Ovary (tissue), 9 donors: ENCODE measurements around the gene DYNLT2. TPM values are rescaled to one million over a fixed set of nuclear protein-coding genes. Genes with fewer than 3 reads are reported as not detected.

Experiments
- DNase-seq, 5 donors: peaks; one replicate each; pipeline ENCODE4 v3.0.0-alpha.2; 2019 to 2020
- H3K27ac ChIP-seq, 2 donors: fragments of 200-600 bp; one replicate each; pipeline versions ENCODE4 v1.5.1 to v1.8.0; 2019 to 2022
- H3K27me3 ChIP-seq: fragments of 200-600 bp; one replicate; pipeline ENCODE4 v1.8.0; 2022
- H3K36me3 ChIP-seq: fragments of 200-600 bp; sonication (generic); one replicate; pipeline ENCODE4 v1.5.1; 2019
- H3K4me1 ChIP-seq: one replicate; pipeline ENCODE4 v1.8.1; 2013; ENCODE audit warnings: mild to moderate bottlenecking, moderate library complexity; ENCODE audit not compliant: insufficient read depth
- H3K4me3 ChIP-seq: fragments of 200-600 bp; sonication (generic); one replicate; pipeline ENCODE4 v1.5.1; 2017
- H3K9me3 ChIP-seq, 2 donors: fragments of 200-600 bp in 1 of 2; sonication (generic) in 1 of 2; one replicate each; pipeline versions ENCODE4 v1.5.1 to v1.8.1; 2013 to 2019; ENCODE audit warnings: mild to moderate bottlenecking in 1 of 2, moderate library complexity in 1 of 2
- EP300 ChIP-seq: sonication (generic); formaldehyde crosslinking; IDR thresholded peaks from one replicate; pipeline ENCODE4 v1.6.1; 2017; ENCODE audit warnings: antibody characterized with exemption
- POLR2A ChIP-seq: fragments of 450-650 bp; IDR thresholded peaks from one replicate; pipeline ENCODE4 v1.6.1; 2017; ENCODE audit warnings: antibody characterized with exemption, mild to moderate bottlenecking, moderate library complexity
- WGBS, 3 donors: extraction: QIAGEN DNeasy Blood & Tissue Kit in 1 of 3; methylation state at CpG; one replicate each; pipeline versions ENCODE4 v1.1.5 to v1.1.7; 2013 to 2017; 5-methylcytosine and 5-hydroxymethylcytosine counted together
- intact Hi-C, 4 donors: fragments of 100-400 bp; cut with DNase I; formaldehyde crosslinking; loops; one replicate each; pipeline versions ENCODE4 v1.11.0 to v1.15.1; 2022 to 2023
- polyA plus RNA-seq, 2 donors: library from polyadenylated mRNA; stranded (reverse); fragments of 200-250 nt in 1 of 2; fragments of 350-450 nt in 1 of 2; fragmentation: Illumina TruSeq in 1 of 2; extraction: RNeasy Lipid Tissue Mini Kit (QIAGEN cat#74804) in 1 of 2; gene quantifications; one replicate each; pipeline ENCODE4 v1.2.3, GENCODE V29; 2013 to 2014
- total RNA-seq, 7 donors: library from RNA; depleted of rRNA in 2 of 7; stranded (reverse); fragments of >200 nt in 2 of 7; fragmentation: NEBNext Ultra II Directional in 3 of 7; extraction: Animal tissue kit (Norgen Biotek cat#: 25700) in 3 of 7; gene quantifications; one replicate each; pipeline versions ENCODE4 v1.1.0 to v1.2.4, GENCODE V29; 2016 to 2023
- TF ChIP-seq, protein P1 (sequence below), 3 donors: fragments of 450-650 bp in 2 of 3; fragments of 200-600 bp in 1 of 3; IDR thresholded peaks; one replicate each; pipeline versions ENCODE4 v1.5.1 to v1.8.0; 2016 to 2022; ENCODE audit warnings: antibody characterized with exemption in 3 of 3, mild to moderate bottlenecking in 1 of 3
- donor health status: DM: no; HTN: no; CAD: no; lungs with moderate emphysema.
- donor health status: DM: no; HTN: no; CAD: no.
- donor health status: Bipolar disorder and iron deficiency.
- donor health status: DM: yes; HTN: yes; CAD: no.
- donor health status: DM: no; HTN: no; CAD: no.
- donor health status: DM: yes; HTN: yes; CAD: no.

The DYNLT2 gene
- total and polyA plus RNA-seq, 9 donors: 1.7 to 4.6 (median 3.1) TPM

DNA sequence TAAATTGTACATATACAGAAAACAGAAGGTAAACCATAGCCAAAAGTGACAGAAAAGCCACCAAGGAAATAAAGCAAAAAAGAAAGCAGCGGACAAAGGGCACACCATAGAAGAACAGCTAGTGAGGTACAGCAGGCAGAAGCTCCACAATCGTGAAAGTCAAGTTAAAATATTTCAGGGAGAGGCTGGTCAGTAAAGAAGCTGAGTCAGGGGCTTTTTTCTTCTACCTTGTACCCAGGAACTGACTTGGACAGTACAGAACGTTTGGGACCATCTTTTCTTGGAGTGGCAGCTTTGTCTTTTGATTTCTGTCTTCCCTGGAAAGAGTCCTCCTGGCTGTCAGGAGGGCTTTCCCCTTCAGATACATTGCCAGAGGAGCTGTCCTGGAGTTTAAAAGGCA, 41.4 kb downstream of the DYNLT2 start:
- Histone ChIP-seq H3K4me1 (no peaks in the 10 kb centered on the region), H3K27ac (no peak overlapping the region), H3K9me3 (no peaks in the 10 kb centered on the region), H3K4me3 (no peak overlapping the region), H3K27me3 (no peaks in the 10 kb centered on the region), H3K36me3 (no peaks in the 10 kb centered on the region)
- WGBS, 3 donors: 74 to 80% (median 75%) methylated on average over 3 of the region's 3 CpGs
- TF ChIP-seq, protein P1, sequence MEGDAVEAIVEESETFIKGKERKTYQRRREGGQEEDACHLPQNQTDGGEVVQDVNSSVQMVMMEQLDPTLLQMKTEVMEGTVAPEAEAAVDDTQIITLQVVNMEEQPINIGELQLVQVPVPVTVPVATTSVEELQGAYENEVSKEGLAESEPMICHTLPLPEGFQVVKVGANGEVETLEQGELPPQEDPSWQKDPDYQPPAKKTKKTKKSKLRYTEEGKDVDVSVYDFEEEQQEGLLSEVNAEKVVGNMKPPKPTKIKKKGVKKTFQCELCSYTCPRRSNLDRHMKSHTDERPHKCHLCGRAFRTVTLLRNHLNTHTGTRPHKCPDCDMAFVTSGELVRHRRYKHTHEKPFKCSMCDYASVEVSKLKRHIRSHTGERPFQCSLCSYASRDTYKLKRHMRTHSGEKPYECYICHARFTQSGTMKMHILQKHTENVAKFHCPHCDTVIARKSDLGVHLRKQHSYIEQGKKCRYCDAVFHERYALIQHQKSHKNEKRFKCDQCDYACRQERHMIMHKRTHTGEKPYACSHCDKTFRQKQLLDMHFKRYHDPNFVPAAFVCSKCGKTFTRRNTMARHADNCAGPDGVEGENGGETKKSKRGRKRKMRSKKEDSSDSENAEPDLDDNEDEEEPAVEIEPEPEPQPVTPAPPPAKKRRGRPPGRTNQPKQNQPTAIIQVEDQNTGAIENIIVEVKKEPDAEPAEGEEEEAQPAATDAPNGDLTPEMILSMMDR (IDR thresholded peaks at IDR 0.05): no peak
- TF ChIP-seq EP300 (no peak), POLR2A (no peak)
- DNase-seq: no peak
- intact Hi-C loops: loop anchor here in 1 of 4 donors (2.0 kb wide), 1 partner anchor 73 kb away; no protein-coding TSS in a partner anchor

DNA sequence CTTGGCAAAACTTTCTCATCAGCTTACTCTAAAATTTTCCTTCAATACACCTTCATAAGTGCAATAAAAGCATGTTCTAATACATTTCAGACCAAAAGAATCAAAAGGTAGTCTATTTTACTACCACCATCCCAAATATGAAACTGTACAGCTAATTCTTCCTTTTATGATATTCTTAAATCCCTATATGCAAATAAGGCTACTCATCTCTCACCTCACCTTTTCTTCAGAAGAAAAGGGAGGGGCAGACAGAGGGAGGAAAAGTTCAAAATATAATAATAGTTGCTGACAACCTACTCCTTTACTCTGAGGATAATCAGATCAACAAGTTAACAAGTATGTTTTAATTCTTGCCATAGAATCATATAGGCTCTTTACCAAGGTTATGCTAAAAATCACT, 42.1 kb downstream of the DYNLT2 start:
- H3K27me3 ChIP-seq: no peaks in the 10 kb centered on the region
- TF ChIP-seq EP300 (no peak), POLR2A (no peak)
- TF ChIP-seq, protein P1 (IDR thresholded peaks at IDR 0.05): no peak
- no peaks in the 10 kb centered on the region for H3K9me3 ChIP-seq
- H3K4me3 ChIP-seq: no peak overlapping the region
- H3K4me1 ChIP-seq: peaks cover 1% of the 10 kb centered on the region
- no peak overlapping the region for H3K27ac ChIP-seq
- intact Hi-C loops: no loop called here
- no peaks in the 10 kb centered on the region for H3K36me3 ChIP-seq
- DNase-seq: no peak

DNA sequence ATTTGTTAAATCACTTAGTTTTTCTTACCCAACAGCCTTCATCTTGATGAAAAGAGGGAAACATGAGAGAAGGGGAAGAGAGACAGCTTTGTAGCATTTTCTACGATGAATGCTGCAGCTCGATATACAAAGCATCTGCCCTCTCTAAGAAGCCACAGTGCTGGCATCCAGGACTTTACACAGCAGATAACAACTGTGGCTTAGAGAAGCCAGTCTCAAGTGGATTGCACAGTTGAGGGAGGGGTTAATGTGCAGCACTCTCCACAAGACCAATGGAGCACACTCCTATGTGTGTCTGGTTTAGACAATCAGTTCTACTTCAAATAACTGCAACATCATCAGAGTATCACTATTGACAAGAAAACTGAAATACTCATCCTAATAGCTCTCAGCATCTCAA, 43.6 kb downstream of the DYNLT2 start:
- no peak overlapping the region for H3K27ac ChIP-seq
- intact Hi-C loops: no loop called here
- 89 to 92% (median 91%) methylated on average over 2 of the region's 2 CpGs for WGBS, 3 donors
- H3K27me3 ChIP-seq: no peaks in the 10 kb centered on the region
- H3K36me3 ChIP-seq: no peaks in the 10 kb centered on the region
- no peak for DNase-seq
- TF ChIP-seq POLR2A (no peak), EP300 (no peak)
- TF ChIP-seq, protein P1 (IDR thresholded peaks at IDR 0.05): no peak
- H3K4me3 ChIP-seq: no peak overlapping the region
- H3K4me1 ChIP-seq: peaks cover 1% of the 10 kb centered on the region
- no peaks in the 10 kb centered on the region for H3K9me3 ChIP-seq

DNA sequence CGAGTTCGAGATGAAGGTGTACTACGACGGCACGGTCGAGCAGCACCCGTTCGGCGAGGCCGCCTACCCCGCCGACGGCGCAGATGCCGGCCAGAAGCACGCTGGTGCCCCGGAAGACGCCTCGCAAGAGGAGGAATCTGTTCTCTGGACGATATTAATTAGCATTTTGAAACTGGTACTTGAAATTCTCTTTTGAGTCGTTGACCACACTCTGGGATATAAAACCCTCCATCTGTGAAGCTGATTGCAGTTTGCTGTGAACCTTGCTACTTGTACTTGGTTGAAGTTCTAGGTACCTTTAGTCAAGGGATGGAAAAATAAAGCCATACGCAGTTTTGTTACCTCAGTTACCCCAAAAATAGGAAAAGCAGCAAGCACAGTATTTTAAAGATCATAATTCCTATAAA, 48.5 kb downstream of the DYNLT2 start:
- TF ChIP-seq POLR2A (no peak), EP300 (no peak)
- TF ChIP-seq, protein P1 (IDR thresholded peaks at IDR 0.05): no peak
- intact Hi-C loops: no loop called here
- Histone ChIP-seq H3K4me3 (peak overlapping the region; percentile 93), H3K36me3 (no peaks in the 10 kb centered on the region), H3K27me3 (no peaks in the 10 kb centered on the region), H3K27ac (peak overlapping the region in 1 of 2 donors; percentile 87), H3K4me1 (peaks cover 4% of the 10 kb centered on the region), H3K9me3 (no peaks in the 10 kb centered on the region)
- WGBS, 3 donors: 5% methylated on average over 22 of the region's 22 CpGs
- DNase-seq: no peak
